ENCODE measurements around the gene SRC. TPM values are rescaled to one million over a fixed set of nuclear protein-coding genes. Genes with fewer than 3 reads are reported as not detected.

The SRC gene
- total and polyA plus RNA-seq, 2 donors (not counting 3 experiments of a cell fraction or from before 2014, with no cell fraction given), result 22.6 to 29.4 TPM

- Histone ChIP-seq H3K9me3 (replicated peaks; ENCODE audit: control insufficient read depth, insufficient read depth, low read length) (no peaks in the 10 kb centered on the region), H3K79me2 (ENCODE audit: control insufficient read depth, insufficient read depth, low read length) (peaks cover 52% of the 10 kb centered on the region), H3K36me3 (ENCODE audit: control insufficient read depth in 2 of 2, extremely low read depth in 1 of 2, insufficient read depth in 2 of 2, low read length in 2 of 2) (peaks cover 3 to 4% of the 10 kb centered on the region in 2 experiments), H4K20me1 (replicated peaks; ENCODE audit: control insufficient read depth, extremely low read depth, insufficient read depth, low read length) (peaks cover 3% of the 10 kb centered on the region), H3K9ac (replicated peaks; ENCODE audit: extremely low read depth, insufficient read depth, low read length) (peak overlapping the region; percentile 10), H2AFZ (ENCODE audit: low read depth, low read length) (no peak overlapping the region), H3K4me3 (replicated peaks in 1 of 3; ENCODE audit: insufficient read depth in 1 of 3, low read depth in 1 of 3, low read length in 3 of 3) (peak overlapping the region; percentile 3 to 70 (median 44)), H3K27me3 (ENCODE audit: control insufficient read depth in 2 of 2, insufficient read depth in 2 of 2, low read length in 2 of 2) (no peaks in the 10 kb centered on the region), H3K9me1 (replicated peaks; ENCODE audit: control insufficient read depth, extremely low read depth, insufficient read depth, low read length) (no peaks in the 10 kb centered on the region), H3K4me1 (ENCODE audit: control insufficient read depth, extremely low read depth, insufficient read depth, low read length) (peaks cover 16% of the 10 kb centered on the region), H3K27ac (ENCODE audit: insufficient read depth, low read depth, low read length) (no peak overlapping the region), H3K4me2 (ENCODE audit: insufficient read depth, low read length) (peak overlapping the region; percentile 76)
- BruUV-seq (replicated peaks), result no TSS peak
- CTCF ChIA-PET, result interaction anchor here (0.6 to 1.5 kb wide), 3 partner anchors 10 to 38 kb away, joined by 3 read pairs; no protein-coding TSS in a partner anchor
- dilution Hi-C loops (cut with MboI; ENCODE audit: extremely low pct_ligation_motif_present, low sequenced_read_pairs) (no loop called here), intact Hi-C loops (cut with micrococcal nuclease) (loop anchor here (2.0 to 5.0 kb wide), 2 partner anchors 38 to 49 kb away; no protein-coding TSS in a partner anchor)
- FAIRE-seq, result no peak
- no peak for DNase-seq (ENCODE audit: low read depth, low spot score)
- TF ChIP-seq MAX (IDR thresholded peaks at IDR 0.05; ENCODE audit: insufficient read depth, insufficient read length), result no peak
- no peak for TF ChIP-seq POLR2AphosphoS5 (IDR thresholded peaks at IDR 0.05; ENCODE audit: insufficient read depth, low read depth, low read length)
- TF ChIP-seq EZH2 (IDR thresholded peaks at IDR 0.05; ENCODE audit: borderline replicate concordance, low read depth, low read length, severe bottlenecking), result no peak
- TF ChIP-seq CTCF (IDR thresholded peaks at IDR 0.05; ENCODE audit: extremely low read depth in 1 of 2, insufficient read depth in 1 of 2, low read depth in 1 of 2, low read length in 2 of 2), result no peak
- no peak for TF ChIP-seq FOS (IDR thresholded peaks at IDR 0.05; ENCODE audit: borderline replicate concordance, insufficient read depth, low read length)
- TF ChIP-seq POLR2A (IDR thresholded peaks at IDR 0.05; ENCODE audit: low read depth, low read length), result no peak
- TF ChIP-seq JUN (IDR thresholded peaks at IDR 0.05; ENCODE audit: borderline replicate concordance, insufficient read depth, insufficient read length, low read depth), result no peak
- TF ChIP-seq MYC (IDR thresholded peaks at IDR 0.05; ENCODE audit: low read depth, low read length), result no peak
- no peak for TF ChIP-seq GATA2 (IDR thresholded peaks at IDR 0.05; ENCODE audit: insufficient read depth, insufficient read length, low read depth, low read length)
- POLR2A ChIA-PET, result interaction anchor here (0.6 to 1.2 kb wide), 2 partner anchors 31 to 41 kb away, joined by 3 read pairs; no protein-coding TSS in a partner anchor
Observed at GRCh38 chr20:37346535-37347346, 801 bp downstream of the SRC start.

Data from endothelial cell of umbilical vein (primary cell).